Fibroblast of lung (primary cell): ENCODE data around the gene GIMD1. TPM values are rescaled to one million over a fixed set of nuclear protein-coding genes. Genes with fewer than 3 reads are reported as not detected.

ENCODE experiments used
- DNase-seq, 2 donors: peaks; one replicate each; pipeline versions ENCODE4 v3.0.0 to v3.0.0-alpha.2; 2010; ENCODE audit warnings: low read depth in 2 of 2
- H2AFZ ChIP-seq: 2 replicates; pipeline ENCODE4 v1.5.1; 2012; ENCODE audit warnings: low read length, control low read depth, inconsistent platforms
- H3K27ac ChIP-seq: 2 replicates; pipeline ENCODE4 v1.5.1; 2011; ENCODE audit warnings: low read length, control low read depth; ENCODE audit not compliant: insufficient read depth
- H3K27me3 ChIP-seq: 2 replicates; pipeline ENCODE4 v1.5.1; 2011; ENCODE audit warnings: mild to moderate bottlenecking, low read length; ENCODE audit not compliant: control insufficient read depth, insufficient read depth
- H3K36me3 ChIP-seq: 2 replicates; pipeline ENCODE4 v1.5.1; 2011; ENCODE audit warnings: low read length; ENCODE audit not compliant: control insufficient read depth, insufficient read depth
- H3K4me1 ChIP-seq: 2 replicates; pipeline ENCODE4 v1.5.1; 2011; ENCODE audit warnings: low read length; ENCODE audit not compliant: control insufficient read depth, insufficient read depth; ENCODE audit errors: extremely low read depth
- H3K4me2 ChIP-seq: 2 replicates; pipeline ENCODE4 v1.5.1; 2011; ENCODE audit warnings: low read length, control low read depth; ENCODE audit not compliant: insufficient read depth; ENCODE audit errors: extremely low read depth
- H3K4me3 ChIP-seq, 4 experiments: fragments of 200-600 bp in 1 of 4; sonication (generic) in 1 of 4; replicated peaks in 1 of 4; 2 replicates each; pipeline ENCODE4 v1.5.1; 2011 to 2016; ENCODE audit warnings: low read length in 4 of 4, low read depth in 3 of 4, mild to moderate bottlenecking in 3 of 4, control low read depth in 2 of 4, inconsistent platforms in 1 of 4, mixed read lengths in 1 of 4; ENCODE audit not compliant: insufficient read depth in 1 of 4; ENCODE audit errors: control extremely low read depth in 1 of 4
- H3K79me2 ChIP-seq: 2 replicates; pipeline ENCODE4 v1.5.1; 2012; ENCODE audit warnings: mild to moderate bottlenecking, low read length, inconsistent platforms; ENCODE audit not compliant: control insufficient read depth, insufficient read depth
- H3K9ac ChIP-seq: 2 replicates; pipeline ENCODE4 v1.5.1; 2011; ENCODE audit warnings: mild to moderate bottlenecking, low read length, control low read depth; ENCODE audit not compliant: insufficient read depth
- H3K9me3 ChIP-seq: 2 replicates; pipeline ENCODE4 v1.5.1; 2012; ENCODE audit warnings: low read depth, low read length; ENCODE audit not compliant: control insufficient read depth, insufficient read depth
- H4K20me1 ChIP-seq: 2 replicates; pipeline ENCODE4 v1.5.1; 2011; ENCODE audit warnings: low read length; ENCODE audit not compliant: control insufficient read depth, insufficient read depth; ENCODE audit errors: extremely low read depth
- EZH2 ChIP-seq: IDR thresholded peaks from 2 replicates; pipeline ENCODE4 v1.5.1; 2012; ENCODE audit warnings: low read length, control low read depth, mild to moderate bottlenecking; ENCODE audit errors: missing control alignments
- polyA plus RNA-seq, 2 donors: library from polyadenylated mRNA; depleted of rRNA in 1 of 2; stranded (reverse) in 1 of 2; unstranded in 1 of 2; fragments of >200 nt; gene quantifications; 2 replicates each; pipeline ENCODE4 v1.2.1, GENCODE V29; 2011 to 2012; ENCODE audit warnings: missing spikeins in 1 of 2
- total RNA-seq: library from RNA; depleted of rRNA; stranded (reverse); fragments of >200 nt; gene quantifications from 2 replicates; pipeline ENCODE4 v1.2.1, GENCODE V29; 2014
- TF ChIP-seq, protein P1 (sequence below), 2 donors: IDR thresholded peaks in 1 of 2; conservative IDR thresholded peaks in 1 of 2; 1 replicate in 1 of 2; 2 replicates in 1 of 2; pipeline ENCODE4 v1.5.1; 2011 to 2012; ENCODE audit warnings: low read length in 2 of 2, control low read depth in 1 of 2, inconsistent platforms in 1 of 2, low read depth in 1 of 2, mild to moderate bottlenecking in 1 of 2

The GIMD1 gene
- total and polyA plus RNA-seq, 2 donors (not counting 1 experiment from before 2014, with no cell fraction given): not detected

DNA sequence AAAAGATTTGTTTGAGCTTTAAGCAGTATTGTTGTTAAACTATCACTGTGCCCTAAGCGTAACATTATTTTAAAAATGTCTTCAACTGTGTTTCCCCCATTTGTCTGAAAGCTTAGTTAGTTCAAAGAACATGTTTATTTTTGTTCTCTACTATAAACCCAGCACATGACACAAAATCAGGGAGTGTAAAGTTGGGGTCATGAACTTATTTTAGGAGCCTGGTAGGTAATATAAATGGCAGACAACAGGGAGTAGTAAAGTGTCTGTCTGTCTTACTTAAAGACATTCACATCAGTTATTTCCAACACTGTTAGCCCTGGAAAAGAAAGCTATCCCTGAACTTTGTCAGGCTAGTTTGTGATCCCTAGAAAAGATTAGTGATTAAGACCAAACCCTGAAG lies 48.3 kb downstream of the GIMD1 start:
- Histone ChIP-seq H3K9me3 (no peaks in the 10 kb centered on the region), H3K27ac (no peak overlapping the region), H3K4me2 (no peak overlapping the region), H3K4me1 (peaks cover 3% of the 10 kb centered on the region), H3K27me3 (no peaks in the 10 kb centered on the region), H3K9ac (no peak overlapping the region), H2AFZ (no peak overlapping the region), H3K4me3 (no peak overlapping the region), H4K20me1 (no peaks in the 10 kb centered on the region), H3K36me3 (no peaks in the 10 kb centered on the region), H3K79me2 (peaks cover 56% of the 10 kb centered on the region)
- no peak for DNase-seq
- TF ChIP-seq, protein P1, sequence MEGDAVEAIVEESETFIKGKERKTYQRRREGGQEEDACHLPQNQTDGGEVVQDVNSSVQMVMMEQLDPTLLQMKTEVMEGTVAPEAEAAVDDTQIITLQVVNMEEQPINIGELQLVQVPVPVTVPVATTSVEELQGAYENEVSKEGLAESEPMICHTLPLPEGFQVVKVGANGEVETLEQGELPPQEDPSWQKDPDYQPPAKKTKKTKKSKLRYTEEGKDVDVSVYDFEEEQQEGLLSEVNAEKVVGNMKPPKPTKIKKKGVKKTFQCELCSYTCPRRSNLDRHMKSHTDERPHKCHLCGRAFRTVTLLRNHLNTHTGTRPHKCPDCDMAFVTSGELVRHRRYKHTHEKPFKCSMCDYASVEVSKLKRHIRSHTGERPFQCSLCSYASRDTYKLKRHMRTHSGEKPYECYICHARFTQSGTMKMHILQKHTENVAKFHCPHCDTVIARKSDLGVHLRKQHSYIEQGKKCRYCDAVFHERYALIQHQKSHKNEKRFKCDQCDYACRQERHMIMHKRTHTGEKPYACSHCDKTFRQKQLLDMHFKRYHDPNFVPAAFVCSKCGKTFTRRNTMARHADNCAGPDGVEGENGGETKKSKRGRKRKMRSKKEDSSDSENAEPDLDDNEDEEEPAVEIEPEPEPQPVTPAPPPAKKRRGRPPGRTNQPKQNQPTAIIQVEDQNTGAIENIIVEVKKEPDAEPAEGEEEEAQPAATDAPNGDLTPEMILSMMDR (conservative IDR thresholded peaks at IDR 0.05 in 1 of 2, IDR thresholded peaks at IDR 0.05 in 1 of 2; ENCODE audit: low read depth in 1 of 2, low read length in 2 of 2): no peak
- no peak for TF ChIP-seq EZH2

DNA sequence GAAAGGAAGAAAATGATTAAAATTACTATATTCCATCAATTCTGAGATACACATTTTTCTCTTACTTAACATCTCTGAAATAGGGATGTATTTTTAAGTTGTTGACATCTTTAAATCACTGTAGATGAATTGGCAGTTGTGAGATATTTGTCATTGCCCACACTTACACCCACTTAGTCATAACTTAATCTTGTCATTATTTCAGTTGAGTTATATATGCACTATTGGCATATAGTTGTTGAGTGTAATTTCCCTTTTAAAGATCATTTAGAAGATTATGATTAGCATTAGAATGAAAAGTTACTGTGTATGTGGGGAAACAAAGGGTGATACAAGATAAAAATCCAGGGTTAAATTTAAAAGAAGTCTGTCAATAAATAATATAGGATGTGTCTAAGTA lies 50.1 kb downstream of the GIMD1 start:
- Histone ChIP-seq H2AFZ (no peak overlapping the region), H3K4me1 (peaks cover 3% of the 10 kb centered on the region), H3K79me2 (peaks cover 72% of the 10 kb centered on the region), H3K27me3 (no peaks in the 10 kb centered on the region), H3K9me3 (no peaks in the 10 kb centered on the region), H3K27ac (no peak overlapping the region), H4K20me1 (no peaks in the 10 kb centered on the region), H3K4me2 (no peak overlapping the region), H3K36me3 (no peaks in the 10 kb centered on the region), H3K4me3 (peak overlapping the region in 1 of 4 experiments; percentile 92), H3K9ac (no peak overlapping the region)
- no peak for TF ChIP-seq EZH2
- no peak for DNase-seq

DNA sequence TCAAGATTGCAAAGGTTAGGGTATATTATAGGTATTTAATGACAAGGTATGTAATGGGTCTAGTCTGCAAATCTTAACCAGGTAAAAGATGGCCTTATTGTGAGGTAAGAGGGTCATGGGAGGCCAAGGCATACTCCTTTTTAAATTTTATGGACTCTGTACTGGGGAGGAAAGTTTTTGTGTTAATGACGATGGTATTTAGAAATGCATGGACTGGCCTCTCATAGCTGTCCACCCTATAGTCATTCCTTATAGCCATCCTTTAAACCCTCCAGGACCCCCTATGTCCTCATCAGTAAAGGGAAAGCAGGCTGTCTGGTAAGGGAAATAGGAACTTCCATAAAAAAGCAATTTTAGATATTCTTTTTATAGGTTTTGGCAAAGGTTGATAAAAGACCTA lies 50.8 kb downstream of the GIMD1 start:
- H3K27ac ChIP-seq: no peak overlapping the region
- peak overlapping the region in 3 of 4 experiments; percentile 86 to 97 (median 92) for H3K4me3 ChIP-seq
- H4K20me1 ChIP-seq: no peaks in the 10 kb centered on the region
- no peaks in the 10 kb centered on the region for H3K36me3 ChIP-seq
- peaks cover 76% of the 10 kb centered on the region for H3K79me2 ChIP-seq
- H3K9me3 ChIP-seq: no peaks in the 10 kb centered on the region
- DNase-seq: no peak
- no peak for TF ChIP-seq EZH2
- TF ChIP-seq, protein P1 (conservative IDR thresholded peaks at IDR 0.05 in 1 of 2, IDR thresholded peaks at IDR 0.05 in 1 of 2; ENCODE audit: low read depth in 1 of 2, low read length in 2 of 2): no peak
- H3K27me3 ChIP-seq: no peaks in the 10 kb centered on the region
- peak overlapping the region; percentile 96 for H3K4me2 ChIP-seq
- peaks cover 6% of the 10 kb centered on the region for H3K4me1 ChIP-seq
- H2AFZ ChIP-seq: no peak overlapping the region
- H3K9ac ChIP-seq: no peak overlapping the region
